GM21528 (cell line): ENCODE results near the gene CNOT1.
"Not testable (repeated sequence)": the region's sequence is repeated elsewhere in the genome, so short reads cannot be mapped to it uniquely, and the experiment has no call there.

ENCODE experiments used
- ATAC-seq: cut with Tn5 transposase; IDR thresholded peaks from one replicate; pipeline ENCODE4 v1.9.1; 2021; ENCODE audit warnings: mild to moderate bottlenecking, moderate library complexity; ENCODE audit not compliant: unreplicated experiment, low FRiP score

The CNOT1 gene

DNA sequence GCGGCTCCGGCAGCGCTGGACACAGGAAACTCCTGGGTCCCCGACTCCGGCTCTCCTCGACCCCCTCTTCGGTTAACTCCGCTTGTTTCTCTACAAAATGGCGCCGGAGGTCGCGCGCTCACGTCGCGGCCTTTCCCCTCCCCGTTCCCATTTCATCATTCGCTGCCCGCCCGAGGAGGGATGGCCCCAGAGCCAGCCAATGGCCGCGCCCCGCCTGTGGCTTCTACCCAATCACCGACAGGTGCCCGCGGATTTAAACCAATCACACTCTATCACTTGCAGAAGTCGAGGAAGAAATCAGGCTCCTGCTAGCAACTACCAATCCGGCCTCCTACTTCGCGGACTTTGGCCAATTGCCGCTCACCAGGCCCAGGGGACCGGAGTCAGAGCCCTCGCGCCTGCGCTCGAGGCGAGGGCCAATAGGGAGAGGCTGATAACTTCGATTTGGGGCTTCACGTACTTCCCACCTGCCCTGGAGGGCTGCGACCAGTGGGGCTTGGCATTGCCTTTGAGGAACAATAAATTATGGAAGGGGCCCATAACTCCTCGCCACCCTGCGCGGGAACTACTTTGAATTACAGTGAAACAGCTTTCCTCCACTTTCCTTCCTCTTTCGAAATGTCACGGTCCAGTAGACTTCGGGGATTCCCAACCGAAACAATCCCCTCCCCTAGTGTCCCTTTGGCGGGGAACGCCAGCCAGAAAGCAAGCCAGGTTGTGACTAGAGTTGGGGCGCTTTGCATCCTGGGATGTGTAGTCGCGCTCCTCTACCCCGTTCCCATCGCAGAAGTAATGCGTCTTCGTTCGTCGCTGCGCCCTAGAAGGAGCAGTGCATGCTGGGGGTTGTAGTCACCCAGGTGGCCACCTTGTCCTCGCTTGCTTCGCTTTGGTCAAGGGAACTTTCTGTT is at the start of gene CNOT1:
Gene CNOT1 (minus strand): TSS at position 94 of the 908 bp plus-strand sequence. CDS start 30,489 bp downstream, outside the sequence.
- peak; percentile 86 for ATAC-seq

DNA sequence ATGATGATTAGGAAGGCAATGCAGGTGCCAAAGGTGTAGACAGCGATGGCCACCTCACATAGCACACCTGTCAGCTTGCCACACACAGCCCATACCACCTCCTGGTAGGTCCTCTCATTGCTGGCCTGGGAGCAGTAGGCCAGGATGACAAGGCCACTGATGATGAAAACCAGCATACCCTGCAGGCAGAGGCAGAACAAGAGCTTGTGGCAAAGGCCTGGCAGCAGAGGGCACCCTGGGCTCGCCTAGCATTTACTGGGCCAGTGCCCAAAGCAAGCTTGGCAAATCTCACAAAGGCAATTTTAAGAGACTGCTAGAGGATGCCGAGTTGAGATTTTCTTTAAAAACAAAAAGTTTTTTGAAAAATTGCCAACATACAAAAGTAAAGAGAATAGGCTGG is 49.1 kb upstream of the CNOT1 start:
- ATAC-seq: no peak

DNA sequence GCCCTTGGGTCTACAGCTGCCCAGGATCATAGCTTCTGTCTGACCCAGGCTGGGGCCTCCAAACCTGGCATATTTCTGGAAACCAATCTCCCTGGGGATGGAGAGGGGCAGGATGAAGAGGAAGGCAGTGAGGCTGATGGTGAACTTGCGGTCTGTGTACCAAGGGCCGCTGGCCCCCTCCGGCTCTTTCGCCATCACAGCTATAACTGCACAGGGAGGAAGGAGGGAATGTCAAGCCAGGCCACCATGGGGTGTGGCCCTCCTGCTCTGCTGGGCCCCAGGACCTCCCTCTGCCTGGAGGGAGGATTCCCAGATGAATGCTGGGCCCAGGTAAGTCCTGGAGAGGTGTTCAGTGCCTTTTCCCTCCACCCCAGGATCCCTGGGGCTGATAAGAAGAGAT is 48.6 kb upstream of the CNOT1 start:
- no peak for ATAC-seq

DNA sequence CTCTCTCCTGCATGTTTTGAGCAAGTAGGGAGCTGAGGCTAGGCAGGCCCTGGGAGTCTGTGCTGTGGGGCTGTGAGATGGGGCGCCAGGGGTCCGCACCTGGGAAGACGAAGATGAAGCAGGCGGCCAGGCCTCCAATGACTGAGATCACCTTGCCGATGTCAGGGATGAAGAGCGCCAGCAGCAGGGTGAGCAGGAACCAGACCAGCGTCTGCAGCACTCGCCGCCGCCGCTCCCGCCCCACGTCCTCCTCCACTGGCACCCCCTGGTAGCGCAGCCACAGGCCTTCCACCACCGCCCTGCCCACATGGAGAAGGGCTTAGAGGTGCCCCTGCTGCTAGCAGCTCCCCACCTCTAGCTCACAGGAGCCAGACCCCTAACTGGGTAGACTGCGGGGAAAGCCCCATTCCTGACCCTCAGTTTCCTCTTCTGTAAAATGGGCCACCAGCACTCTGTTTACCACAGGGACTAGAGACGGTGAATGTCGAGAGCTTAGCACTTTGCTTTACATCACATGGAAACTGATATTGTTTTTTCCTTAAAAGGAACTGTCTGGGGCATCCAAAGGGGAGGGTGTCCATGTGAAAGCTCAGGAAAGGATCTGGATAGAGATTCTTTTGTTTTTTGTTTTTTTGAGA is 41.4 kb upstream of the CNOT1 start:
- ATAC-seq: no peak

DNA sequence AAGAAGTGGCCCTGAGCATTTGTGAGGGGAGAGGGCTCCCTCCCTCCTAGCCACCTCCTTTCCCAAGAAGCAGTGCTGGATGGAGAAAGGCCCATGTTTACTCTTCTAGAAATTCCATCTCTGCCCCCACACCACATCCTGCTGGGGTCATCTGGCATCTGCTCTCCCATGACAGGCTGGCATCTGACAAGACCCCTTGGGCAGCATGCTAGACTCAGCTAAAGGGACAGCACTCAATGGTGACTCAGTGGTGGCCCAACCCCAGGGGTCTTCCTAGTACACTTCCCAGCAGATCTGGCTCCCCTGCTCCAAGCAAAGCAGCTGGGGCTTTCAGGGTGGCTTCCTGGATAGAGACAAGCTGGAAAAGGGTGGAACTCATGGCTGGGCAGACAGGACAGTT is 40.6 kb upstream of the CNOT1 start:
- ATAC-seq: no peak

DNA sequence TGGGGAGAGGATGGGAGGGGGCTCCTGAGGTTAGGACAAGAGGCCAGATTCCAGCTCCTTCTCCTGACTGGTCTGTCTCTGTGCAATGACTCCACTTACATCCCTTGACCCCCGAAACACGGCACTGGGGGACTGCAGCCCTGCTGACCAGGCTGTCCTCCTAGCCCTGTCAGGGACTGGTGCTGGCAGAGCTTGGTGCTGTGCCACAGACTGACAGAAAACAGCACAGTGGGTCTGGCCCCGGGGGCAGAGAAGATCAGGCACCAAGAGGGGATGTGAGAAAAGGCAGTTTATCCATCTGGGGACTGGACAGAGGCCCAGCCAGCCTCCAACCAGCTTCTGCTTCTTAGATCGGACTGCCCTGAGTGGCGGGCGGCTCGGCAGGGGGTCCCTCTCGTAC is 35.6 kb upstream of the CNOT1 start:
- no peak for ATAC-seq

DNA sequence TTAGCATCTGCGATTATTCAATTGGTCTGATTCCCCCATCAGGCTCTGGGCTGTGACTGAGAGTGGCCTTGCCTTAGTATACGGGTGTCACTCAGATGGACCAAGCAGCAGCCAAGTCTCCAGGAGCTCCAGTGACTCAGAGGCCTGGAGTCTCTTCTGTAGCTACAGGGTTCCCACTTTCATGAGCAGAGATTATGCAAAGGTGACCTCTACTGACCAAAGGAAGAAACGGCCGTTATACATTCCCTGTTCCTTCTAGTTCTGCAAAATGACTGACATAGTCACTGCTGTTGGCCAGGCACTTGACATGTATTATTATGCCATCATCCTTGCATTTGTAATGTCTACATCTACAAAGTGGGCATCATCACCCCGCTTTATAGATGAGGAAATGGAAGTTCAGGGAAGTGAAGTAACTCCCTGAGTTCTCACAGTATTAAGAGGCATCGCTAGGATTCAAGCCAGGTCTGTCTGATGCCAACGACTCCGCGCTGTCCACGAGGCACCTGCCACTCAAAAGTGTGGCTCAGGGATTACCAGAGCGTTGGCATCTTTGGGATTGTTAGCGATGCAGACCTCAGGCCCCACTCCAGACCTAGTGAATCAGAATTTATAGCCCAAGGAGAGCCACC is 31.7 kb upstream of the CNOT1 start:
- ATAC-seq: peak; percentile 89

DNA sequence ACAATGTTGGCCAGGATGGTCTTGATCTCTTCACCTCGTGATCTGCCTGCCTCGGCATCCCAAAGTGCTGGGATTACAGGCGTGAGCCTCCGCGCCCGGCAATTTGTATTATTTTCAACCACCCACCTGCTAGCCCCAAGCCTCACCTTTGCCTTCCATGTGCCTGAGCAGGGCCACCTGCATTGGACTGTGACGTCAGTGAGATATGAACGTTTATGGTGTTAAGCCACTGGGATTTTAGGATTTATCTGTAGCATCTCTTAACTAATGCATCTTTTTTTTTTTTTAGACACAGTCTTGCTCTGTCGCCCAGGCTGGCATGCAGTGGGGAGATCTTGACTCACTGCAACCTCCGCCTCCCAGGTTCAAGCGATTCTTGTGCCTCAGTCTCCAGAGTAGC is 30.3 kb upstream of the CNOT1 start:
- not testable (repeated sequence) for ATAC-seq

DNA sequence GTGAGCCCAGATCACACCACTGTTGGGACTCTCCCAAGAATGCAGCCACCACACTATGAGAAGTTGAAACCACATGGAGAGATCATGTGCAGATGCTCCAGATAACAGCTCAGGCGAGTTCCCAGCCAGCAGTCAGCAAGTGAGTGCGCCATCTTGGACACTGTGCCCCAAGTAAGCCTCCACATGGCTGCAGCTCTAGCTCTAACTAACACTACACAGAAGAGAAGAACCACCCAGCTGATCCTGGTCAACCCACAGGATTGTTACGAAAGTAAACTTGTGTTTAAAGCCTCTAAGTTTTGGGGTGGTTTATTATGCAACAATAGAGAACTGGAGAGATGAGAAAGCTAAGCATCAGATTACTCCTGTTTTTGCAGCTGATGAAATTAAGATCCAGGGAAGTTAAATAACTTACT is 29.2 kb upstream of the CNOT1 start:
- no peak for ATAC-seq

DNA sequence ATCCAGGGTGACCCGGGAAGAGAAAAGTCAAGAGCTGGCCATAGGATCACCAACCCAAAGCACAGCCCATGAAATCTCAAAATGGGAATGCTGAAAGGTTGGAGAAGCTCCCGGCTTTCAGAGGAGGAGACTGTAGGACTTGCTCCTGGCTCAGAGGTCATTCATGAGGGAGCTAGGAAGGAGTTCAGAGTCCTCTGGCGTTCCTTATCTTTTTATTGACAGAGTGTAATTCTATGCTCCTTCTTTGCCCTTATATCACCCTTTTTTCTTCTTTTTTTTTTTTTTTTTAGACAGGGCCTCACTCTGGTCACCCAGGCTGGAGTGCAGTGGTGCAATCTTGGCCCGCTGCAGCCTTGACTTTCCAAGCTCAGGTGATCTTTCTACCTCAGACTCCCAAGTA is 27.3 kb upstream of the CNOT1 start:
- ATAC-seq: no peak

DNA sequence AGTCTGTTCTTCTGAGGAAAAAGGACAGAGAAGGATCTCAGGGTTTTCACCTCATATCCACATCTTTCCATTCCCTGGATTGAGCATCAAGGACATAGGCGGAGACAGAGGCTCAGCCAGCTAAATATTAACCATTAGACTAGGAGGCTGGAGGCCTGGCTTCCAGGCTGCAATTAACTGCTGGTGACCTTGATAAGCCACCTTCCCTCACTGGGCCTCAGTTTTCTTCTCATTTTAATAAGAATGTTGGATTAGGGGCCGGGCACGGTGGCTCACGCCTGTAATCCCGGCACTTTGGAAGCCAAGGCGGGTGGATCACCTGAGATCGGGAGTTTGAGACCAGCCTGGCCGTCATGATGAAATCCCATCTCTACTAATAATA is 25.6 kb upstream of the CNOT1 start:
- ATAC-seq: no peak

DNA sequence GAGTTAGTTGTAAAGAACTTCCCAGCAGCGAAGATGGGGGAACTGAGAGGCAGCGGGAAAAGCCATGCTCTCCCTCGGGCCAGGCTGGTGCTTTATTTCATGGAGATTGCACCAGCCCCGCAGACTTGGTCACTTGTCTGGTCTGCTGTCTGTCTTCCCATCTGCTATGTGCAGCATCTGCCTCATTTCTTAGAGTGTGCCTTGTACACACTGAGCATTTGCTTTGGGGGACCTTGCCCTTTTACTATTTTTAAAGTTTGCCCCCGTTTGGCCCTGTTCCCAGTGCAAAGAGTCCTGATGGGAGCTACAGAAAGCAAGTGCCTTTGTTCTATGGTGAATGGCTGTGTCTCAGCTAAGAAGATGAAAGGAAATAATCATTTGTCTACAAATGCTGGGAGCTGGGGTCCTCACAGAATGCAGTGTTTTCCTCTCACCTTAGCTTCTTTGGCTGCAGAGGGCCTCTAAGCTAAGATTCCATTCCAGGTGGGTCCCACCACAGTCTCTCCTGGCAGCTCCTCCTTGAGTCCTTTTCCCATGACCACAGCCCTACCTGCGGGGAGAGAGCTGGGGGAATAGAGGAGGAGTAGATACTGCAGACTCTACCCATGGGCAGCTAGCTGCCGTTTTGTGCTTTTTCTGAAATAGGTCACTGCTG is 25.1 kb upstream of the CNOT1 start:
- no peak for ATAC-seq

DNA sequence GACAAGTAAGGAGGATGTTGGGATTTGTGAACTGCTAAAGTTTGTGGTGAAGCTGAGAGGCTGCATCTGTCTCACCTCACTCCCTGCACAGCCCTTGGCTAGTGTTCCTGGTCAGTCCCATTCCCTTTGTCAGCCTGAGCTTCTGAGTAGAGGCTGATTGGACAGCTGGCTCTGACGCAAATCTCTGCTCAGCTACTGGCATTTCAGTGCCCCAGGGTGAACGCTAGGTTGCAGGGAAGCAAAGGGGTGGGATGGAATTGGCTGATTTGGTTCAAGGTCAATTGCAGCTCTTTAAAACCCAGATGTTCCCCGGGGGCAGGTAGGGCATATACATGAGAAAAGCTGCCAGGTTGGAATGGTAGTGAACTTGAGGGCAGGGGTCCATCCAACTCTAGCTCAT is 23.1 kb upstream of the CNOT1 start:
- no peak for ATAC-seq

DNA sequence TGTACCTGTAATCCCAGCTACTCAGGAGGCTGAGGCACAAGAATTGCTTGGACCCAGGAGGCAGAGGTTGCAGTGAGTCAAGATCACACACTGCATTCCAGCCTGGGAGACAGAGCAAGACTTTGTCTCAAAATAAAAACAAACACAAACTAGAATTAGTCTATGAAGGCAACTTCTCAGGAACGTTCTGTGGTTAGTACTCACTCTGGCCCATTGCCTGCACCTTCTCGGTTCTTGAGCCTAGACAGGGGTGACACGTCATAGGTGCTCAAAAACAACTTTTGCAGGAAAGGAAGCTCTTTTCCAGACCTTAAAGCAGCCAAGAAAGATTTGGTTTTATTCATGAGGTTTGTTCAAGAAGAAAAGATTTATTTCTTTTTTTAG is 22.3 kb upstream of the CNOT1 start:
- no peak for ATAC-seq

DNA sequence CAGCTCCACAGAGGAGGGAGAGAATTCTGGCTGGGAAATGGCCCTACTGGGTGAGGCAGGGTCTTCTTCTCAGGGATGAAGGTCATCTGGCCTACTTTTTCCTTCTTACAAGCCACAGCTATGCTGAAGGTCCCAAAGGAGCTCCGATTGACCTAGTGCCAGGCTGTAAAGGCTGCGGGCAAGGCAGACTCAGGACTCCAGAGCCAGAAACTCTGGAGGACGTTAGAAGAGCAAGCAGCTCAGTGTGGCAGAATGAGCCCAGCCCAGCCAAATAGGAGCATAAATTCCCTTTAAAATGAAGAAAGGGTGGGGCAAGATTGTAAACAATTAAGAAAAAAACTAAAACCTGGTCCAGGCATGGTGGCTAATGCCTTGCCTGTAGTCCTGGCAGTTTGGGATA is 20.1 kb upstream of the CNOT1 start:
- no peak for ATAC-seq

DNA sequence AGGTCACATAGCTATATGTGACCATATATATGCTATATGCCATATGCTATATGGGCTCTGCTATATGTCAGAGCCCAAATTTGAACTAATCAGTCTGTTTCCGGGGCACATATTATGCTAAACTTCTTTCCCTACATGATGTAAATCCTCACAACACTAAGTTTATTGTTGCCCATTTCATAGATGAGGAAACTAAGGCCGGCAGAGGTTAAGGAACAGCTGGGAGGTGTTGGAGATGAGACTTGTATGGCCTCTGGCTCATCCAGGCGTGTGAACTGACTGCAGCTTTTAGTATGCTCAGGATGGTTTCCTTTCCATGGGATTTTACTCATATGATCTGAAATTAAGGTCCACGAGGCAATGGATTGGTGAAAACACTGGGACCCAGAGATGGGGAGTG is 17.5 kb upstream of the CNOT1 start:
- no peak for ATAC-seq

DNA sequence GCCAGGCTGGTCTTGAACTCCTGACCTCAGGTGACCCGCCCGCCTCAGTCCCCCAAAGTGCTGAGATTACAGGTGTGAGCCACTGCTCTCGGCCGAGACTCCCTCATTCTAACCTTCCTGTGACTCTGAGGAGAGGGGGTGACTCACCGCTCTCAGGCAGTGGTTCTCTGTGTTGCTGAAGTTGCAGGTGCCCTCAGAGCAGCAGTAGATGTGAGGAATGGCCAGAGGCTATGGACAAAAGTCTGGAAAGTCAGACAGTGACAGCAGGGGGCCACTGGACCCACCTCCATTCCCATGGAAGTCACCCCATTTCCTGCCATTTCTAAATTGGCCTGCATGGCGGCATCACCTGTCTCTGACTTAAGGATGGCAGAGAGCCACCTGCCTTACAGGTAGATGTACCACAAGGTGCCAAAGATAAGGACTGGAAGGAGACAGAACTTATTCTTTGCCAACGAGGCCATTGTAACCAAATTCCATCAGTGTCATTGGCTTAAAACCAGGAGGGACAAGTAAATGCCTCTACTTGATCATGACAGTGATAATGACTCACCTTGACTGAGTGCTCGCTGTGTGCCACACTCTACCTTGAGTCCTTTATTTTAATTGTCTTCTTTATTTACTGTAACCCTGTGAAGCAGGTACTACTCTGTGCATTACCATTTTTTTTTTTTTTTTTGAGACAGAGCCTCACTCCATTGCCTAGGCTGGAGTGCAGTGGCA is 15.3 kb upstream of the CNOT1 start:
- ATAC-seq: no peak

DNA sequence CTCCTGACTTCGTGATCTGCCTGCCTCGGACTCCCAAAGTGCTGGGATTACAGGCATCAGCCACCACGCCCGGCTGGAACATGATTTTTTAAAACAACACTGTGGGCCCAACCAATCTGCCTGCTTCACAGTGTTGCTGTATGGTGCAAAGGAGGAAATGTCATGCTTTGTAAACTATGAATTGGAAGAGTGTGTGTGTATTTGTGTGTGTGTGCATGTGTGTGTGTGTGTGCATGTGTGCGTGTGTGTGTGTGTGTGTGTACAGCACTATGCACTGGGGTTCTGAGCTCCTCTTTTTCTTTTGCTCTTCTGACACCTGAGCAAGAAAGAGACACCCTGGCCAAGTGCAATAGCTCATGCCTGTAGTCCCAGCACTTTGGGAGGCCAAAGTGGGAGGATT is 14.5 kb upstream of the CNOT1 start:
- no peak for ATAC-seq

DNA sequence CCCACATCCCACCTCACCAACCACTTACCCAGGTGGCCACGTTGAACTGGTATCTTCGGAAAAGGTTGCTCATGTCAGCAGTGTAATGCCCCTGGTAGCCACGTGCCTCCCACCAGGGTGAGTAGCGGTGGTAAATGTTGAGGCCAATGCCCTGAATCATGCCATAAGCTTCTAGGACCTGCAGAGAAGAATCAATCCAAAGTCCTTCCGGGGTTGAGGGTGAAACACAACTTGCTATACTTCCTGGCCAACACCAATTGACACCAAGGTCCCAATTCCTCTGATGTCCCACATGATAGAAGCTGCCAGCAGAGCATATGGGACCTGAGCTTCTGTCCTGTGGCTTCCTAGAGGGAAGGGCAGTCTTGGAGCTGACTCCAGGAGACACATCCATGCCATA is 11.3 kb upstream of the CNOT1 start:
- no peak for ATAC-seq

DNA sequence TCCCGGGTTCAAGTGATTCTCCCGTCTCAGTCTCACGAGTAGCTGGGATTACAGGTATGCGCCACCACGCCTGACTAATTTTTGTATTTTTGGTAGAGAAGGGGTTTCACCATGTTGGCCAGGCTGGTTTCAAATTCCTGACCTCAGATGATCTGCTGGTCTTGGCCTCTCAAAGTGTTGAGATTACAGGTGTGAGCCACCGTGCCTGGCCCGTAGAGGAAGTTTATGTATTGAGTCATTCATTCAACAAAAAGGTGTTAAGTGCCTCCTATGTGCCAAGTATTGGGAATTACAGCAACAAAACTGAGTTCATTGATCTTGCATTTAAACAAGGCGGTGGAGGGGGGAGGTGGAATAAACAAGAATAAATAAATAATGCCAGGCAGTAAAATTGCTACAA is 10.2 kb upstream of the CNOT1 start:
- no peak for ATAC-seq
